IMR-90 (cell line): Measurements from ENCODE around the gene LIMCH1. TPM values are rescaled to one million over a fixed set of nuclear protein-coding genes. Genes with fewer than 3 reads are reported as not detected.

Experiments used
- ATAC-seq: fragments of 200-7000 bp; cut with Tn5 transposase; 2 replicates; pipeline ENCODE4 v1.9.1; 2020; ENCODE audit warnings: low read depth, mild to moderate bottlenecking, moderate library complexity
- BruUV-seq: library from RNA; stranded (reverse); fragments of 400-500 nt; replicated peaks from 2 replicates; lab custom pipeline; 2021; lab: Mats Ljungman, UMichigan
- CTCF ChIA-PET: fragments of 300-600 bp; formaldehyde crosslinking; extraction: SDS; loops from one replicate; lab custom pipeline; 2021; ENCODE audit warnings: antibody characterized with exemption; lab: Yijun Ruan, JAX
- POLR2A ChIA-PET: fragments of 300-600 bp; sonication (Branson Sonifier 250); formaldehyde crosslinking; loops from one replicate; lab custom pipeline; 2022; ENCODE audit warnings: antibody characterized with exemption; ENCODE audit not compliant: unreplicated experiment; lab: Charles Lee
- DNase-seq: peaks from one replicate; pipeline ENCODE4 v3.0.0; 2013
- H2AFZ ChIP-seq: replicated peaks from 2 replicates; pipeline ENCODE3; 2013; ENCODE audit warnings: low read length, mild to moderate bottlenecking; ENCODE audit not compliant: poor library complexity
- H2AK5ac ChIP-seq: 2 replicates; pipeline ENCODE4 v1.6.1; 2013; ENCODE audit warnings: low read depth, low read length, inconsistent platforms
- H2AK9ac ChIP-seq: replicated peaks from 2 replicates; pipeline ENCODE3; 2013; ENCODE audit warnings: mild to moderate bottlenecking, low read depth, low read length, moderate library complexity; ENCODE audit not compliant: poor library complexity
- H2BK120ac ChIP-seq: 2 replicates; pipeline ENCODE4 v1.6.1; 2013; ENCODE audit warnings: low read depth, low read length, inconsistent platforms
- H2BK15ac ChIP-seq: 3 replicates; pipeline ENCODE4 v1.6.1; 2013; ENCODE audit warnings: low read depth, low read length, inconsistent platforms
- H2BK20ac ChIP-seq: 2 replicates; pipeline ENCODE4 v1.6.1; 2013; ENCODE audit warnings: low read depth, mild to moderate bottlenecking, inconsistent platforms, low read length, moderate library complexity
- H2BK5ac ChIP-seq: 2 replicates; pipeline ENCODE4 v1.6.1; 2013; ENCODE audit warnings: mild to moderate bottlenecking, low read depth, low read length, inconsistent platforms; ENCODE audit not compliant: poor library complexity, severe bottlenecking
- H3K14ac ChIP-seq: replicated peaks from 2 replicates; pipeline ENCODE4 v1.6.1; 2013; ENCODE audit warnings: low read depth, low read length, inconsistent platforms
- H3K18ac ChIP-seq: 2 replicates; pipeline ENCODE4 v1.6.1; 2013; ENCODE audit warnings: low read depth, low read length, control low read depth
- H3K23ac ChIP-seq: 2 replicates; pipeline ENCODE4 v1.6.1; 2013; ENCODE audit warnings: low read depth, low read length, inconsistent platforms
- H3K27ac ChIP-seq: 2 replicates; pipeline ENCODE4 v1.5.1; 2013; ENCODE audit warnings: mild to moderate bottlenecking, control low read depth, low read length; ENCODE audit not compliant: insufficient read depth
- H3K27me3 ChIP-seq: 2 replicates; pipeline ENCODE4 v1.6.1; 2013; ENCODE audit warnings: low read length; ENCODE audit not compliant: control insufficient read depth, insufficient read depth
- H3K36me3 ChIP-seq: 2 replicates; pipeline ENCODE4 v1.6.1; 2013; ENCODE audit warnings: low read length, mixed read lengths; ENCODE audit not compliant: control insufficient read depth, insufficient read depth
- H3K4ac ChIP-seq: 2 replicates; pipeline ENCODE4 v1.6.1; 2013; ENCODE audit warnings: low read depth, low read length, inconsistent platforms
- H3K4me1 ChIP-seq: 2 replicates; pipeline ENCODE4 v1.6.1; 2013; ENCODE audit warnings: low read length, mixed read lengths; ENCODE audit not compliant: control insufficient read depth, insufficient read depth
- H3K4me2 ChIP-seq: 2 replicates; pipeline ENCODE4 v1.6.1; 2013; ENCODE audit warnings: low read depth, mild to moderate bottlenecking, control low read depth, low read length, moderate library complexity
- H3K4me3 ChIP-seq: 2 replicates; pipeline ENCODE4 v1.5.1; 2013; ENCODE audit warnings: low read depth, mild to moderate bottlenecking, control low read depth, low read length, moderate library complexity; ENCODE audit not compliant: insufficient read depth
- H3K56ac ChIP-seq: 2 replicates; pipeline ENCODE4 v1.6.1; 2013; ENCODE audit warnings: low read length, inconsistent platforms; ENCODE audit not compliant: insufficient read depth; ENCODE audit errors: extremely low read depth
- H3K79me1 ChIP-seq, 2 experiments: 2 replicates each; pipeline ENCODE4 v1.6.1; 2013; ENCODE audit warnings: low read length in 2 of 2, inconsistent platforms in 1 of 2, low read depth in 1 of 2
- H3K9ac ChIP-seq: 2 replicates; pipeline ENCODE4 v1.6.1; 2013; ENCODE audit warnings: low read depth, low read length, control low read depth
- H3K9me1 ChIP-seq: 2 replicates; pipeline ENCODE4 v1.6.1; 2013; ENCODE audit warnings: low read length, inconsistent platforms; ENCODE audit not compliant: insufficient read depth
- H3K9me3 ChIP-seq: 2 replicates; pipeline ENCODE4 v1.6.1; 2013; ENCODE audit warnings: low read length; ENCODE audit not compliant: control insufficient read depth, insufficient read depth
- H4K20me1 ChIP-seq: 2 replicates; pipeline ENCODE4 v1.6.1; 2013; ENCODE audit warnings: low read length, inconsistent platforms; ENCODE audit not compliant: insufficient read depth
- H4K5ac ChIP-seq: 2 replicates; pipeline ENCODE4 v1.6.1; 2013; ENCODE audit warnings: mild to moderate bottlenecking, low read depth, low read length, control low read depth
- H4K8ac ChIP-seq, 2 experiments: 2 replicates each; pipeline ENCODE4 v1.6.1; 2013; ENCODE audit warnings: low read depth in 2 of 2, low read length in 2 of 2, control low read depth in 1 of 2, inconsistent platforms in 1 of 2
- H4K91ac ChIP-seq: 2 replicates; pipeline ENCODE4 v1.6.1; 2013; ENCODE audit warnings: low read depth, low read length, inconsistent platforms; ENCODE audit not compliant: insufficient read depth
- BHLHE40 ChIP-seq: fragments of 150-350 bp; IDR thresholded peaks from 2 replicates; pipeline ENCODE4 v1.6.1; 2016; ENCODE audit warnings: mild to moderate bottlenecking, low read depth, low read length
- CEBPB ChIP-seq: IDR thresholded peaks from 2 replicates; pipeline ENCODE4 v1.6.1; 2012; ENCODE audit warnings: low read depth, low read length, improper control_type of control experiment
- CHD1 ChIP-seq: IDR thresholded peaks from 2 replicates; pipeline ENCODE4 v1.6.1; 2012; ENCODE audit warnings: low read depth, low read length, improper control_type of control experiment
- FOS ChIP-seq: fragments of 150-350 bp; IDR thresholded peaks from 2 replicates; pipeline ENCODE4 v1.6.1; 2016; ENCODE audit warnings: low read depth, low read length
- MAFK ChIP-seq: IDR thresholded peaks from 2 replicates; pipeline ENCODE4 v1.6.1; 2012; ENCODE audit warnings: low read depth, low read length, improper control_type of control experiment
- MAZ ChIP-seq: IDR thresholded peaks from 2 replicates; pipeline ENCODE4 v1.6.1; 2012; ENCODE audit warnings: low read depth, mild to moderate bottlenecking, low read length, improper control_type of control experiment, moderate library complexity, borderline replicate concordance
- MXI1 ChIP-seq: IDR thresholded peaks from 2 replicates; pipeline ENCODE4 v1.6.1; 2012; ENCODE audit warnings: low read depth, mild to moderate bottlenecking, low read length, moderate library complexity, borderline replicate concordance
- NFE2L2 ChIP-seq: fragments of 150-350 bp; IDR thresholded peaks from 2 replicates; pipeline ENCODE4 v1.6.1; 2016; ENCODE audit warnings: low read depth, mild to moderate bottlenecking, low read length
- POLR2A ChIP-seq: IDR thresholded peaks from 2 replicates; pipeline ENCODE4 v1.6.1; 2012; ENCODE audit warnings: mild to moderate bottlenecking, low read depth, low read length
- RAD21 ChIP-seq: IDR thresholded peaks from 2 replicates; pipeline ENCODE4 v1.6.1; 2012; ENCODE audit warnings: low read length, improper control_type of control experiment
- RCOR1 ChIP-seq: IDR thresholded peaks from 2 replicates; pipeline ENCODE4 v1.6.1; 2012; ENCODE audit warnings: mild to moderate bottlenecking, low read length, improper control_type of control experiment; ENCODE audit not compliant: insufficient replicate concordance
- RFX5 ChIP-seq: IDR thresholded peaks from 2 replicates; pipeline ENCODE4 v1.8.0; 2012; ENCODE audit warnings: low read depth, mild to moderate bottlenecking, low read length, moderate library complexity
- SMC3 ChIP-seq: fragments of 150-350 bp; IDR thresholded peaks from 2 replicates; pipeline ENCODE4 v1.6.1; 2016; ENCODE audit warnings: low read depth, mild to moderate bottlenecking, antibody characterized with exemption, low read length, moderate library complexity
- WGBS, 2 experiments: methylation state at CpG; one replicate each; pipeline versions ENCODE4 v1.1.5 to v1.1.7; 2013; ENCODE audit warnings: missing lambda C conversion rate in 2 of 2; ENCODE audit not compliant: insufficient read length in 1 of 2; ENCODE audit errors: extremely low coverage in 2 of 2; 5-methylcytosine and 5-hydroxymethylcytosine counted together
- dilution Hi-C: fragments of 300-500 bp; cut with HindIII; formaldehyde crosslinking; loops from one replicate; pipeline ENCODE4 v1.14.3; 2018; ENCODE audit warnings: low sequenced_read_pairs; ENCODE audit not compliant: unreplicated experiment
- in situ Hi-C: fragments of 300-500 bp; cut with MboI; formaldehyde crosslinking; loops from 3 replicates; pipeline ENCODE4 v1.14.3; 2019; ENCODE audit warnings: low sequenced_read_pairs, inconsistent platforms, mixed read lengths
- intact Hi-C: fragments of 100-400 bp; cut with micrococcal nuclease; formaldehyde crosslinking; loops from 2 replicates; pipeline ENCODE4 v1.10.0; 2022
- polyA plus RNA-seq, 3 experiments: library from polyadenylated mRNA; depleted of rRNA; stranded (reverse); fragments of >200 nt; gene quantifications; 2 replicates each; pipeline ENCODE4 v1.2.3, GENCODE V29; 2012; ENCODE audit warnings: low replicate concordance in 1 of 3
- total RNA-seq: library from RNA; depleted of rRNA; stranded (reverse); fragments of >200 nt; gene quantifications from 2 replicates; pipeline ENCODE4 v1.2.3, GENCODE V29; 2012
- TF ChIP-seq, protein P1 (sequence below): fragments of 150-350 bp; IDR thresholded peaks from 2 replicates; pipeline ENCODE4 v1.6.1; 2016; ENCODE audit warnings: low read depth, mild to moderate bottlenecking, low read length, moderate library complexity, borderline replicate concordance
- TF ChIP-seq, protein P2 (sequence below): fragments of 150-350 bp; IDR thresholded peaks from 2 replicates; pipeline ENCODE4 v1.6.1; 2017; ENCODE audit warnings: mild to moderate bottlenecking, antibody characterized with exemption, low read length, low read depth
- TF ChIP-seq, protein P3 (sequence below): conservative IDR thresholded peaks from 2 replicates; pipeline ENCODE4 v1.5.1; 2012; ENCODE audit warnings: mild to moderate bottlenecking, low read depth, low read length, improper control_type of control experiment

Gene LIMCH1
- total and polyA plus RNA-seq, 2 of the 4 experiments (the other 2 are of a cell fraction), result 0.89 to 2.9 TPM

DNA sequence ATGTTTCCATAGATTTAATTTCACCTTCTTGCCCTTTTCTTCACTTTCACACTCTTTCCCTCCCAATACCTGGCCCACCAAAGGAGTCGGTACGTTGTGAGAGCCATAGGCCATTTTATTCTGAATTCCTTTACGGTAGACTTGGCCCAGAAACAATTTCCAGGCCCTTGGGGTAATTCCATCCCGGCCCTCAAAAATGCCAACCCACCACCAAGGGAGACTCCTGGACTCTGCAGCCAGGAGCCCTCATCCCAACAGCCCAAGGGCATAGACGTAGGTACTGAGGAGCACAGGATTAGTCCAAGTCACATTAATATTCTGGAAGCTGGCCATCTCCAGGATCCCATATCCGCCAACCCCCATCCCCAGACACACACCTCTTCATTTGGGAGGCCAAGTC, 102.9 kb downstream of the LIMCH1 start:
- CTCF ChIA-PET, result no interaction called here
- no peak overlapping the region for H3K23ac ChIP-seq

More for the DNA sequence above, 102.9 kb downstream of the LIMCH1 start:
- 73% methylated on average over 5 of the region's 6 CpGs; no CpG with 5 or more reads in 1 of the 2 experiments for WGBS, 2 experiments
- Histone ChIP-seq H3K27ac (no peak overlapping the region), H2BK15ac (no peak overlapping the region), H2AK5ac (no peak overlapping the region), H3K9me1 (no peaks in the 10 kb centered on the region), H3K79me1 (no peaks in the 10 kb centered on the region), H2BK5ac (no peak overlapping the region), H3K4me2 (no peak overlapping the region), H4K20me1 (no peaks in the 10 kb centered on the region), H2AK9ac (no peak overlapping the region), H3K9me3 (no peaks in the 10 kb centered on the region), H2AFZ (peak overlapping the region; percentile 35), H4K8ac (no peak overlapping the region), H4K5ac (no peak overlapping the region), H3K27me3 (peaks cover 18% of the 10 kb centered on the region), H2BK120ac (no peak overlapping the region), H2BK20ac (no peak overlapping the region), H3K56ac (no peak overlapping the region), H4K91ac (no peak overlapping the region), H3K9ac (no peak overlapping the region), H3K4ac (no peak overlapping the region), H3K36me3 (no peaks in the 10 kb centered on the region), H3K4me3 (no peak overlapping the region), H3K4me1 (no peaks in the 10 kb centered on the region), H3K14ac (no peak overlapping the region), H3K18ac (no peak overlapping the region)
- intact Hi-C loops (loop anchor here (10.0 kb wide), 1 partner anchor 716 kb away; no protein-coding TSS in a partner anchor), in situ Hi-C loops (no loop called here), dilution Hi-C loops (no loop called here)
- no TSS peak for BruUV-seq
- POLR2A ChIA-PET, result no interaction called here
- TF ChIP-seq, protein P1, sequence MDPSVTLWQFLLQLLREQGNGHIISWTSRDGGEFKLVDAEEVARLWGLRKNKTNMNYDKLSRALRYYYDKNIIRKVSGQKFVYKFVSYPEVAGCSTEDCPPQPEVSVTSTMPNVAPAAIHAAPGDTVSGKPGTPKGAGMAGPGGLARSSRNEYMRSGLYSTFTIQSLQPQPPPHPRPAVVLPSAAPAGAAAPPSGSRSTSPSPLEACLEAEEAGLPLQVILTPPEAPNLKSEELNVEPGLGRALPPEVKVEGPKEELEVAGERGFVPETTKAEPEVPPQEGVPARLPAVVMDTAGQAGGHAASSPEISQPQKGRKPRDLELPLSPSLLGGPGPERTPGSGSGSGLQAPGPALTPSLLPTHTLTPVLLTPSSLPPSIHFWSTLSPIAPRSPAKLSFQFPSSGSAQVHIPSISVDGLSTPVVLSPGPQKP, result no peak
- TF ChIP-seq MXI1 (no peak), BHLHE40 (no peak), RFX5 (no peak), MAZ (no peak), RAD21 (no peak), FOS (no peak), RCOR1 (no peak), MAFK (no peak), CEBPB (no peak), CHD1 (no peak), SMC3 (no peak), NFE2L2 (no peak), POLR2A (no peak)
- TF ChIP-seq, protein P2, sequence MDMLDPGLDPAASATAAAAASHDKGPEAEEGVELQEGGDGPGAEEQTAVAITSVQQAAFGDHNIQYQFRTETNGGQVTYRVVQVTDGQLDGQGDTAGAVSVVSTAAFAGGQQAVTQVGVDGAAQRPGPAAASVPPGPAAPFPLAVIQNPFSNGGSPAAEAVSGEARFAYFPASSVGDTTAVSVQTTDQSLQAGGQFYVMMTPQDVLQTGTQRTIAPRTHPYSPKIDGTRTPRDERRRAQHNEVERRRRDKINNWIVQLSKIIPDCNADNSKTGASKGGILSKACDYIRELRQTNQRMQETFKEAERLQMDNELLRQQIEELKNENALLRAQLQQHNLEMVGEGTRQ, result no peak
- TF ChIP-seq, protein P3, sequence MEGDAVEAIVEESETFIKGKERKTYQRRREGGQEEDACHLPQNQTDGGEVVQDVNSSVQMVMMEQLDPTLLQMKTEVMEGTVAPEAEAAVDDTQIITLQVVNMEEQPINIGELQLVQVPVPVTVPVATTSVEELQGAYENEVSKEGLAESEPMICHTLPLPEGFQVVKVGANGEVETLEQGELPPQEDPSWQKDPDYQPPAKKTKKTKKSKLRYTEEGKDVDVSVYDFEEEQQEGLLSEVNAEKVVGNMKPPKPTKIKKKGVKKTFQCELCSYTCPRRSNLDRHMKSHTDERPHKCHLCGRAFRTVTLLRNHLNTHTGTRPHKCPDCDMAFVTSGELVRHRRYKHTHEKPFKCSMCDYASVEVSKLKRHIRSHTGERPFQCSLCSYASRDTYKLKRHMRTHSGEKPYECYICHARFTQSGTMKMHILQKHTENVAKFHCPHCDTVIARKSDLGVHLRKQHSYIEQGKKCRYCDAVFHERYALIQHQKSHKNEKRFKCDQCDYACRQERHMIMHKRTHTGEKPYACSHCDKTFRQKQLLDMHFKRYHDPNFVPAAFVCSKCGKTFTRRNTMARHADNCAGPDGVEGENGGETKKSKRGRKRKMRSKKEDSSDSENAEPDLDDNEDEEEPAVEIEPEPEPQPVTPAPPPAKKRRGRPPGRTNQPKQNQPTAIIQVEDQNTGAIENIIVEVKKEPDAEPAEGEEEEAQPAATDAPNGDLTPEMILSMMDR, result no peak
- ATAC-seq (no peak), DNase-seq (no peak)
